Fibroblast of villous mesenchyme (primary cell): ENCODE measurements around the gene DHRS11. TPM values are rescaled to one million over a fixed set of nuclear protein-coding genes. Genes with fewer than 3 reads are reported as not detected.

Experiments
- DNase-seq: peaks from one replicate; pipeline ENCODE4 v3.0.0-alpha.2; 2010; ENCODE audit warnings: low read depth
- H3K4me3 ChIP-seq: 2 replicates; pipeline ENCODE4 v1.5.1; 2011; ENCODE audit warnings: low read depth, mild to moderate bottlenecking, low read length
- total RNA-seq: library from RNA; depleted of rRNA; stranded (reverse); fragments of >200 nt; gene quantifications from 2 replicates; pipeline ENCODE4 v1.2.3, GENCODE V29; 2012
- TF ChIP-seq, protein P1 (sequence below): IDR thresholded peaks from 2 replicates; pipeline ENCODE4 v1.5.1; 2012; ENCODE audit warnings: low read depth, mild to moderate bottlenecking, low read length; ENCODE audit not compliant: insufficient read depth

DHRS11 gene, protein sequence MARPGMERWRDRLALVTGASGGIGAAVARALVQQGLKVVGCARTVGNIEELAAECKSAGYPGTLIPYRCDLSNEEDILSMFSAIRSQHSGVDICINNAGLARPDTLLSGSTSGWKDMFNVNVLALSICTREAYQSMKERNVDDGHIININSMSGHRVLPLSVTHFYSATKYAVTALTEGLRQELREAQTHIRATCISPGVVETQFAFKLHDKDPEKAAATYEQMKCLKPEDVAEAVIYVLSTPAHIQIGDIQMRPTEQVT
- 5.5 and 5.6 TPM in 2 replicates for total RNA-seq

GRCh38 chr17:36591434-36592315 lies at the start of gene DHRS11:
Gene DHRS11 (plus strand): TSS chr17:36591879. CDS start chr17:36592010, 131 bp downstream.
- peak; percentile 72 for DNase-seq
- peak within 1 kb of the TSS; percentile 68 for H3K4me3 ChIP-seq
- TF ChIP-seq, protein P1, sequence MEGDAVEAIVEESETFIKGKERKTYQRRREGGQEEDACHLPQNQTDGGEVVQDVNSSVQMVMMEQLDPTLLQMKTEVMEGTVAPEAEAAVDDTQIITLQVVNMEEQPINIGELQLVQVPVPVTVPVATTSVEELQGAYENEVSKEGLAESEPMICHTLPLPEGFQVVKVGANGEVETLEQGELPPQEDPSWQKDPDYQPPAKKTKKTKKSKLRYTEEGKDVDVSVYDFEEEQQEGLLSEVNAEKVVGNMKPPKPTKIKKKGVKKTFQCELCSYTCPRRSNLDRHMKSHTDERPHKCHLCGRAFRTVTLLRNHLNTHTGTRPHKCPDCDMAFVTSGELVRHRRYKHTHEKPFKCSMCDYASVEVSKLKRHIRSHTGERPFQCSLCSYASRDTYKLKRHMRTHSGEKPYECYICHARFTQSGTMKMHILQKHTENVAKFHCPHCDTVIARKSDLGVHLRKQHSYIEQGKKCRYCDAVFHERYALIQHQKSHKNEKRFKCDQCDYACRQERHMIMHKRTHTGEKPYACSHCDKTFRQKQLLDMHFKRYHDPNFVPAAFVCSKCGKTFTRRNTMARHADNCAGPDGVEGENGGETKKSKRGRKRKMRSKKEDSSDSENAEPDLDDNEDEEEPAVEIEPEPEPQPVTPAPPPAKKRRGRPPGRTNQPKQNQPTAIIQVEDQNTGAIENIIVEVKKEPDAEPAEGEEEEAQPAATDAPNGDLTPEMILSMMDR: no peak

- DNase-seq: no peak
- TF ChIP-seq, protein P1: no peak
- no peak overlapping the region for H3K4me3 ChIP-seq
These were observed 48.9 kb upstream of the DHRS11 start for GRCh38 chr17:36542755-36543154.

GRCh38 chr17:36544044-36544306 lies 47.7 kb upstream of the DHRS11 start:
- TF ChIP-seq, protein P1: peak; percentile 28

GRCh38 chr17:36544307-36545076 lies 47.2 kb upstream of the DHRS11 start, which contains the start of gene GGNBP2:
Gene GGNBP2 (plus strand): TSS chr17:36544919. CDS start chr17:36545725, 806 bp downstream.
- TF ChIP-seq, protein P1: no peak
- DNase-seq: peak; percentile 93

More at GRCh38 chr17:36544044-36544306, 47.7 kb upstream of the DHRS11 start:
- peak overlapping the region; percentile 96 for H3K4me3 ChIP-seq
- no peak for DNase-seq

DNA sequence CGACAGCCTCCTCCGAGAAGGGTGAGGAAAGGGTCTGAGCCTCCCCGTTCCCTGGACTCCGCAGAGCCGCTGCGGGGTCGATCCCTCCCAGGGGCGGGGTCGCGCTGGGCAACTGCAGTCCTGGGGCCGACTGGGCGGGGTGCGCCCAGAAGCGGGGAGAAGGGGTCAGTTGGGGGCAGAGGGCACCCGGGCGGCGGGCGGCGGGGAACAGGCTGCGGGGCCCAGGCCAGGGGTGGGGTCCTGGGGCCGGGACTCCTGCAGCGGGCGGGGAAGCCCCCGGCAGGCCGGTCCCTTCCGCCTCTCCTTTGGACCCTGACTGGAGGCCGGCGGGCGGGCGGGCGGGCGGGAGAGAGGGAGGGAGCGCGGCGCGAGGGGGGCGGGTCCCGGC lies 46.6 kb upstream of the DHRS11 start:
- H3K4me3 ChIP-seq: peak overlapping the region; percentile 96
- TF ChIP-seq, protein P1: no peak
- DNase-seq: no peak

More at GRCh38 chr17:36544307-36545076, 47.2 kb upstream of the DHRS11 start, which contains the start of gene GGNBP2:
- peak within 1 kb of the TSS; percentile 96 for H3K4me3 ChIP-seq
